Upper lobe of left lung (tissue), 4 donors: Measurements from ENCODE around the gene S100A13.

ENCODE experiments used
- EP300 ChIP-seq, 4 donors: sonication (generic); formaldehyde crosslinking; IDR thresholded peaks; one replicate each; pipeline ENCODE4 v1.5.1; 2017; ENCODE audit warnings: antibody characterized with exemption in 4 of 4, control low read depth in 2 of 4
- POLR2A ChIP-seq, 4 donors: fragments of 450-650 bp; IDR thresholded peaks; one replicate each; pipeline ENCODE4 v1.5.1; 2016 to 2017; ENCODE audit warnings: antibody characterized with exemption in 4 of 4, mild to moderate bottlenecking in 2 of 4
- POLR2AphosphoS5 ChIP-seq, 2 donors: sonication (generic); formaldehyde crosslinking; IDR thresholded peaks; one replicate each; pipeline ENCODE4 v1.5.1; 2017; ENCODE audit warnings: antibody characterized with exemption in 2 of 2
- TF ChIP-seq, protein P1 (sequence below), 6 experiments: fragments of 450-650 bp in 4 of 6; fragments of 200-600 bp in 2 of 6; sonication (generic) in 2 of 6; IDR thresholded peaks; one replicate each; pipeline ENCODE4 v1.5.1; 2016 to 2019; ENCODE audit warnings: antibody characterized with exemption in 6 of 6

DNA sequence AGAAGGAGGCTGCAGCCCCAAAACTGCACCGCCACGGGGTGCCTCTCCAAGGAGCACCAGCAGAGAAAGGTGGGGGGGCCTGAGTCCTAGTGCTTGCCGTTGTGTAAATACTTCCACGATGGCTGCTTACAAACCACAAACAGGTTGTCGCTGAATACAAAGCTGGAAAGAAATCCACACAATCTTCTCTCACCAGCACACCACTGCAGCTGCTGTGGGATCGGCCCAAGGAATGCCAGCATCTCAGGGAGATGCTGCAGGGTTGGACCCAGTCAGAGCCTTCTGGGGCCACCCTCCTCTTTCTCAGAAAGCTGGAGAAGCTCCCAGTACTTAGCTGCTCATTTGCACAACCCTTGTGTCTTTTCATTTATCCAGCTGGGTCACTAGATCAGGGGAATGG is 8.1 kb downstream of the S100A13 start:
- TF ChIP-seq, protein P1, sequence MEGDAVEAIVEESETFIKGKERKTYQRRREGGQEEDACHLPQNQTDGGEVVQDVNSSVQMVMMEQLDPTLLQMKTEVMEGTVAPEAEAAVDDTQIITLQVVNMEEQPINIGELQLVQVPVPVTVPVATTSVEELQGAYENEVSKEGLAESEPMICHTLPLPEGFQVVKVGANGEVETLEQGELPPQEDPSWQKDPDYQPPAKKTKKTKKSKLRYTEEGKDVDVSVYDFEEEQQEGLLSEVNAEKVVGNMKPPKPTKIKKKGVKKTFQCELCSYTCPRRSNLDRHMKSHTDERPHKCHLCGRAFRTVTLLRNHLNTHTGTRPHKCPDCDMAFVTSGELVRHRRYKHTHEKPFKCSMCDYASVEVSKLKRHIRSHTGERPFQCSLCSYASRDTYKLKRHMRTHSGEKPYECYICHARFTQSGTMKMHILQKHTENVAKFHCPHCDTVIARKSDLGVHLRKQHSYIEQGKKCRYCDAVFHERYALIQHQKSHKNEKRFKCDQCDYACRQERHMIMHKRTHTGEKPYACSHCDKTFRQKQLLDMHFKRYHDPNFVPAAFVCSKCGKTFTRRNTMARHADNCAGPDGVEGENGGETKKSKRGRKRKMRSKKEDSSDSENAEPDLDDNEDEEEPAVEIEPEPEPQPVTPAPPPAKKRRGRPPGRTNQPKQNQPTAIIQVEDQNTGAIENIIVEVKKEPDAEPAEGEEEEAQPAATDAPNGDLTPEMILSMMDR (IDR thresholded peaks at IDR 0.05), result no peak
- TF ChIP-seq POLR2AphosphoS5 (IDR thresholded peaks at IDR 0.05) (no peak), EP300 (IDR thresholded peaks at IDR 0.05) (no peak), POLR2A (IDR thresholded peaks at IDR 0.05) (no peak)
